Panc1 (cell line): ENCODE results near the gene NFKB2. TPM values are rescaled to one million over a fixed set of nuclear protein-coding genes. Genes with fewer than 3 reads are reported as not detected.

Experiments used
- ATAC-seq: fragments of 200-7000 bp; cut with Tn5 transposase; 2 replicates; pipeline ENCODE4 v1.9.1; 2020; ENCODE audit warnings: mild to moderate bottlenecking, moderate library complexity
- BruUV-seq: library from RNA; stranded (reverse); fragments of 400-500 nt; replicated peaks from 2 replicates; lab custom pipeline; 2021; lab: Mats Ljungman, UMichigan
- CTCF ChIA-PET: fragments of 300-600 bp; sonication (Branson Sonifier 250); formaldehyde crosslinking; loops from one replicate; lab custom pipeline; 2022; ENCODE audit warnings: antibody characterized with exemption; lab: Charles Lee
- POLR2A ChIA-PET: fragments of 300-600 bp; sonication (Branson Sonifier 250); formaldehyde crosslinking; loops from one replicate; lab custom pipeline; 2022; ENCODE audit warnings: antibody characterized with exemption; lab: Charles Lee
- DNase-seq: peaks from one replicate; pipeline ENCODE4 v3.0.0-alpha.2; 2010; ENCODE audit warnings: low read depth, low spot score
- H3K27ac ChIP-seq: 2 replicates; pipeline ENCODE4 v1.5.1; 2011; ENCODE audit warnings: mild to moderate bottlenecking, low read length, inconsistent platforms
- H3K27me3 ChIP-seq: fragments of 200-500 bp; sonication (Bioruptor generic); 2 replicates; pipeline ENCODE4 v1.6.0; 2014; ENCODE audit warnings: low read length, inconsistent platforms; ENCODE audit not compliant: control insufficient read depth, insufficient read depth
- H3K36me3 ChIP-seq: fragments of 200-500 bp; sonication (Bioruptor generic); 2 replicates; pipeline ENCODE4 v1.5.1; 2014; ENCODE audit warnings: inconsistent platforms, mild to moderate bottlenecking, low read length, moderate library complexity; ENCODE audit not compliant: control insufficient read depth, insufficient read depth
- H3K4me1 ChIP-seq: 2 replicates; pipeline ENCODE4 v1.5.1; 2011; ENCODE audit warnings: inconsistent platforms, mild to moderate bottlenecking, low read length, moderate library complexity; ENCODE audit not compliant: control insufficient read depth, insufficient read depth
- H3K4me3 ChIP-seq, 2 experiments: 2 replicates each; pipeline ENCODE4 v1.5.1; 2011 to 2012; ENCODE audit warnings: low read depth in 2 of 2, low read length in 2 of 2, mild to moderate bottlenecking in 2 of 2, inconsistent platforms in 1 of 2, moderate library complexity in 1 of 2
- H3K9me3 ChIP-seq: fragments of 200-500 bp; sonication (Bioruptor generic); 2 replicates; pipeline ENCODE4 v1.5.1; 2014; ENCODE audit warnings: low read depth, mild to moderate bottlenecking, inconsistent platforms, low read length, moderate library complexity; ENCODE audit not compliant: control insufficient read depth, insufficient read depth
- CTCF ChIP-seq: fragments of 450-650 bp; IDR thresholded peaks from 2 replicates; pipeline ENCODE4 v1.5.1; 2017; ENCODE audit warnings: mild to moderate bottlenecking
- POLR2AphosphoS5 ChIP-seq: IDR thresholded peaks from 2 replicates; pipeline ENCODE4 v1.6.1; 2012; ENCODE audit warnings: mild to moderate bottlenecking, low read depth, low read length, moderate library complexity
- REST ChIP-seq, 2 experiments: IDR thresholded peaks; 2 replicates each; pipeline ENCODE4 v1.6.1; 2011 to 2012; ENCODE audit warnings: low read depth in 2 of 2, control low read depth in 1 of 2, low read length in 1 of 2, mild to moderate bottlenecking in 1 of 2, moderate library complexity in 1 of 2; ENCODE audit not compliant: insufficient read depth in 1 of 2
- SIN3A ChIP-seq: IDR thresholded peaks from 2 replicates; pipeline ENCODE4 v1.6.1; 2012; ENCODE audit warnings: low read depth, mild to moderate bottlenecking, low read length, moderate library complexity, borderline replicate concordance; ENCODE audit not compliant: insufficient read depth
- TCF7L2 ChIP-seq: IDR thresholded peaks from 2 replicates; pipeline ENCODE4 v1.6.1; 2011; ENCODE audit warnings: mild to moderate bottlenecking, low read depth, low read length, inconsistent platforms
- in situ Hi-C: cut with HindIII; loops from 2 replicates; pipeline ENCODE4 v1.10.0; 2016; ENCODE audit warnings: low sequenced_read_pairs, low pct_unique_long_range_greater_than_20kb
- intact Hi-C: fragments of 100-400 bp; cut with micrococcal nuclease; formaldehyde crosslinking; loops from one replicate; pipeline ENCODE4 v1.10.0; 2022; ENCODE audit not compliant: unreplicated experiment
- total RNA-seq: library from RNA; stranded (reverse); gene quantifications from one replicate; pipeline ENCODE4 v1.2.1, GENCODE V29; 2021; ENCODE audit not compliant: unreplicated experiment

The NFKB2 gene
- total RNA-seq, 1 experiment from 2014 or later, result 105 TPM

DNA sequence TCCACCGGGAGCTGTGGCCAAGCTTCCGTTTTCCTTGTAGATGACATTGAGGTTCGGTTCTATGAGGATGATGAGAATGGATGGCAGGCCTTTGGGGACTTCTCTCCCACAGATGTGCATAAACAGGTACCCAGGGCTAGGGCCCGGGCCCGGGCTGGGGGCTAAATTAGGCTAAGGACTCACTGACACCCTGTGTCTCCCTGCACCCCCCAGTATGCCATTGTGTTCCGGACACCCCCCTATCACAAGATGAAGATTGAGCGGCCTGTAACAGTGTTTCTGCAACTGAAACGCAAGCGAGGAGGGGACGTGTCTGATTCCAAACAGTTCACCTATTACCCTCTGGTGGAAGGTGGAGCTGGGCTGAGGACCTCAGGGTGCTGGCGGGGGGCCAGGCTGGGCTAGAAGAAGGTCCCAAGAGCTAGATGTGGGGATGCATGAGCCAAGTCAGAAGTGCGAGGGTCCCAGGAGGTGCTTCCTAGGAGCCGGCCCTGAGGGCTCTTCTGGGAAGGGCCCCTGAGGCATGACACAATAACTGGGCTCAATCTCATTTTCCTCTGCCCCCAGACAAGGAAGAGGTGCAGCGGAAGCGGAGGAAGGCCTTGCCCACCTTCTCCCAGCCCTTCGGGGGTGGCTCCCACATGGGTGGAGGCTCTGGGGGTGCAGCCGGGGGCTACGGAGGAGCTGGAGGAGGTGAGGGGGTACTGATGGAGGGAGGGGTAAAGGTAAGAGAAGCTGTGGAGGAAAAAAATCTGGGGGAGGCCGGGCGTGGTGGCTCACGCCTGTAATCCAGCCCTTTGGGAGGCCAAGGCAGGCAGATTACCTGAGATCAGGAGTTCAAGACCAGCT, 2.9 kb downstream of the NFKB2 start:
- H3K27ac ChIP-seq, result peak overlapping the region; percentile 62
- ATAC-seq (no peak), DNase-seq (no peak)
- intact Hi-C loops, result no loop called here
- no peaks in the 10 kb centered on the region for H3K27me3 ChIP-seq
- no peak overlapping the region; a peak in 2 of 4 replicates for H3K4me3 ChIP-seq
- H3K36me3 ChIP-seq, result peaks cover 4% of the 10 kb centered on the region; the same call in 1 of the 2 replicates
- ChIA-PET CTCF (interaction anchor here (0.7 to 2.7 kb wide), 5 partner anchors 17 to 168 kb away, joined by 4 to 19 read pairs (median 6); no protein-coding TSS in a partner anchor), POLR2A (interaction anchor here (0.6 kb wide), 1 partner anchor 17 kb away, joined by 3 read pairs; no protein-coding TSS in a partner anchor)
- in situ Hi-C loops, result no loop called here
- H3K9me3 ChIP-seq, result no peaks in the 10 kb centered on the region
- H3K4me1 ChIP-seq, result peaks cover 47% of the 10 kb centered on the region
- TF ChIP-seq SIN3A, result no peak
- no peak for TF ChIP-seq TCF7L2
- no peak for TF ChIP-seq CTCF
- TF ChIP-seq POLR2AphosphoS5, result no peak
- TF ChIP-seq REST (IDR thresholded peaks at IDR 0.05; ENCODE audit: insufficient read depth in 1 of 2, low read depth in 2 of 2, low read length in 1 of 2), result no peak
- BruUV-seq, result no TSS peak

DNA sequence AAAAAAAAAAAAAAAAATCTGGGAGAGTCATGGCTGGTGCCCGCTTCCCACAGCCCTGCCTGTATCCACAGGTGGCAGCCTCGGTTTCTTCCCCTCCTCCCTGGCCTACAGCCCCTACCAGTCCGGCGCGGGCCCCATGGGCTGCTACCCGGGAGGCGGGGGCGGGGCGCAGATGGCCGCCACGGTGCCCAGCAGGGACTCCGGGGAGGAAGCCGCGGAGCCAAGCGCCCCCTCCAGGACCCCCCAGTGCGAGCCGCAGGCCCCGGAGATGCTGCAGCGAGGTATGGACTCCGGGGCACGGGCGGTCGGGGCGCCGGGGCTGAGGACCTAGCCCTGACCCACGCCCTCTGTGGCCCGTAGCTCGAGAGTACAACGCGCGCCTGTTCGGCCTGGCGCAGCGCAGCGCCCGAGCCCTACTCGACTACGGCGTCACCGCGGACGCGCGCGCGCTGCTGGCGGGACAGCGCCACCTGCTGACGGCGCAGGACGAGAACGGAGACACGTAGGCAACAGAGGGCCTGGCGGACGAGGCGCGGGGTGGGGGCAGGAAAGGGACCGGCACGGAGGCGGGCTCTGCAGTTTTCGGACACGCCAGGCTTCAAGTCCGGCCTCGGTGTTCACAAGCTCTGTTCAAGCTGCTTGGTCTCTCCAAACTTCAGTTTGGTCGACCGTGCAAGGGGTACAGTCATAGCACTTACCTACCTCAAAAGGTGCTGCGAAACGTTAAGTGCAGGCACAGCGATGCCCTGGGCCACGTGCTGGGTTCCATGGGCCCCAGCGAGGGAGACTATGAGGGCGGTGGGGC, 3.9 kb downstream of the NFKB2 start:
- Histone ChIP-seq H3K27ac (peak overlapping the region; percentile 72), H3K9me3 (no peaks in the 10 kb centered on the region), H3K4me1 (peaks cover 45% of the 10 kb centered on the region), H3K4me3 (peak overlapping the region; percentile 41 to 42), H3K27me3 (no peaks in the 10 kb centered on the region), H3K36me3 (peaks cover 4% of the 10 kb centered on the region; the same call in 1 of the 2 replicates)
- ChIA-PET CTCF (interaction anchor here (0.5 to 2.7 kb wide), 6 partner anchors 18 to 169 kb away, joined by 3 to 19 read pairs (median 5); no protein-coding TSS in a partner anchor), POLR2A (interaction anchor here (0.6 kb wide), 1 partner anchor 88 kb away, joined by 5 read pairs; no protein-coding TSS in a partner anchor)
- in situ Hi-C loops (no loop called here), intact Hi-C loops (loop anchor here (5.0 kb wide), 1 partner anchor 172 kb away; the partner anchor contains the start of gene ELOVL3)
- peak; percentile 65 for ATAC-seq
- BruUV-seq, result no TSS peak
- no peak for DNase-seq
- TF ChIP-seq POLR2AphosphoS5 (peak; percentile 74), CTCF (peak; percentile 100), REST (IDR thresholded peaks at IDR 0.05; ENCODE audit: insufficient read depth in 1 of 2, low read depth in 2 of 2, low read length in 1 of 2) (peak in 1 of 2 experiments; percentile 82; a peak in 2 of 4 replicates), SIN3A (peak; percentile 82; the same call in 1 of the 2 replicates), TCF7L2 (no peak)
